Measurements from ENCODE around the gene NTSR1. TPM values are rescaled to one million over a fixed set of nuclear protein-coding genes. Genes with fewer than 3 reads are reported as not detected.

Gene NTSR1
- total and polyA plus RNA-seq, 3 donors from 2014 or later: 0.41 to 1.3 (median 0.81) TPM

GRCh38 chr20:62728028-62728780, 19.6 kb downstream of the NTSR1 start:
- no peak for DNase-seq
- Histone ChIP-seq H3K4me1 (no peaks in the 10 kb centered on the region), H3K36me3 (ENCODE audit: low read depth, missing control alignments) (no peaks in the 10 kb centered on the region), H3K27me3 (no peaks in the 10 kb centered on the region), H3K9me3 (no peaks in the 10 kb centered on the region), H3K4me3 (no peak overlapping the region), H3K27ac (no peak overlapping the region)
- 76 to 77% methylated on average over 14 to 26 of the region's 26 CpGs for WGBS, 2 donors
- no peak for TF ChIP-seq POLR2A (IDR thresholded peaks at IDR 0.05)
- TF ChIP-seq CTCF (IDR thresholded peaks at IDR 0.05): no peak
- intact Hi-C loops (cut with DNase I; ENCODE audit: low total_unique reads): no loop called here

- Histone ChIP-seq H3K27ac (no peak overlapping the region), H3K4me3 (no peak overlapping the region), H3K4me1 (no peaks in the 10 kb centered on the region), H3K27me3 (no peaks in the 10 kb centered on the region), H3K9me3 (no peaks in the 10 kb centered on the region), H3K36me3 (ENCODE audit: low read depth, missing control alignments) (no peaks in the 10 kb centered on the region)
- DNase-seq: no peak
- intact Hi-C loops (cut with DNase I; ENCODE audit: low total_unique reads): no loop called here
- 80 to 90% methylated on average over 5 to 9 of the region's 9 CpGs for WGBS, 2 donors
- TF ChIP-seq CTCF (IDR thresholded peaks at IDR 0.05) (no peak), POLR2A (IDR thresholded peaks at IDR 0.05) (no peak)
Measured at GRCh38 chr20:62728781-62729300, 20.2 kb downstream of the NTSR1 start.

GRCh38 chr20:62730481-62730880, 21.8 kb downstream of the NTSR1 start:
- WGBS, 2 donors: 95 to 96% methylated on average over 13 of the region's 13 CpGs
- Histone ChIP-seq H3K4me1 (no peaks in the 10 kb centered on the region), H3K27ac (no peak overlapping the region), H3K9me3 (no peaks in the 10 kb centered on the region), H3K36me3 (ENCODE audit: low read depth, missing control alignments) (no peaks in the 10 kb centered on the region), H3K27me3 (no peaks in the 10 kb centered on the region), H3K4me3 (no peak overlapping the region)
- TF ChIP-seq CTCF (IDR thresholded peaks at IDR 0.05): no peak
- TF ChIP-seq POLR2A (IDR thresholded peaks at IDR 0.05): no peak
- intact Hi-C loops (cut with DNase I; ENCODE audit: low total_unique reads): no loop called here
- DNase-seq: no peak

- intact Hi-C loops (cut with DNase I; ENCODE audit: low total_unique reads): no loop called here
- H3K4me1 ChIP-seq: no peaks in the 10 kb centered on the region
- H3K27me3 ChIP-seq: no peaks in the 10 kb centered on the region
- H3K36me3 ChIP-seq (ENCODE audit: low read depth, missing control alignments): no peaks in the 10 kb centered on the region
- H3K9me3 ChIP-seq: no peaks in the 10 kb centered on the region
- H3K27ac ChIP-seq: no peak overlapping the region
- no peak for DNase-seq
- 92 to 94% methylated on average over 13 of the region's 13 CpGs for whole genome bisulfite sequencing, 2 donors
- TF ChIP-seq POLR2A (IDR thresholded peaks at IDR 0.05): no peak
- no peak overlapping the region for H3K4me3 ChIP-seq
Measured at GRCh38 chr20:62732031-62732760, 23.6 kb downstream of the NTSR1 start.

- no peaks in the 10 kb centered on the region for H3K36me3 ChIP-seq (ENCODE audit: low read depth, missing control alignments)
- WGBS, 2 donors: 80 to 86% methylated on average over 27 of the region's 27 CpGs
- H3K27me3 ChIP-seq: no peaks in the 10 kb centered on the region
- TF ChIP-seq POLR2A (IDR thresholded peaks at IDR 0.05): no peak
- no peak for TF ChIP-seq CTCF (IDR thresholded peaks at IDR 0.05)
- intact Hi-C loops (cut with DNase I; ENCODE audit: low total_unique reads): no loop called here
- no peaks in the 10 kb centered on the region for H3K4me1 ChIP-seq
- no peak overlapping the region for H3K4me3 ChIP-seq
- H3K27ac ChIP-seq: no peak overlapping the region
- H3K9me3 ChIP-seq: no peaks in the 10 kb centered on the region
- DNase-seq: no peak
Measured at GRCh38 chr20:62732842-62733525, 24.3 kb downstream of the NTSR1 start.

All from testis (tissue), 3 donors.